H1 (cell line): Measurements from ENCODE around the gene RBM8A. TPM values are rescaled to one million over a fixed set of nuclear protein-coding genes. Genes with fewer than 3 reads are reported as not detected.

Experiments used
- CTCF ChIA-PET: fragments of 300-600 bp; sonication (Branson Sonifier 250); formaldehyde crosslinking; loops from one replicate; lab custom pipeline; 2021; ENCODE audit not compliant: partially characterized antibody; lab: Charles Lee
- POLR2A ChIA-PET: fragments of 300-600 bp; sonication (Branson Sonifier 250); formaldehyde crosslinking; loops from one replicate; lab custom pipeline; 2021; ENCODE audit warnings: inconsistent platforms; ENCODE audit not compliant: partially characterized antibody; lab: Charles Lee
- DNase-seq, 2 experiments: peaks; one replicate each; pipeline versions ENCODE4 v3.0.0 to v3.0.0-alpha.2; 2010 to 2022; ENCODE audit warnings: low spot score in 2 of 2, low read depth in 1 of 2, mixed read lengths in 1 of 2
- FAIRE-seq: peaks from 2 replicates; lab custom pipeline; 2011; peaks lifted over from hg19 to GRCh38; lab: Jason Lieb, UNC
- H2AFZ ChIP-seq: 2 replicates; pipeline ENCODE4 v1.8.1; 2012; ENCODE audit warnings: low read length, inconsistent platforms
- H2AK5ac ChIP-seq: 2 replicates; pipeline ENCODE4 v1.6.1; 2013; ENCODE audit warnings: low read depth, low read length
- H2BK120ac ChIP-seq: replicated peaks from 2 replicates; pipeline ENCODE3; 2013; ENCODE audit warnings: low read depth, low read length, inconsistent platforms
- H2BK12ac ChIP-seq: 2 replicates; pipeline ENCODE4 v1.6.1; 2013; ENCODE audit warnings: low read depth, low read length
- H2BK15ac ChIP-seq: 2 replicates; pipeline ENCODE4 v1.6.1; 2013; ENCODE audit warnings: low read length
- H2BK20ac ChIP-seq: 2 replicates; pipeline ENCODE4 v1.6.1; 2013; ENCODE audit warnings: low read length
- H2BK5ac ChIP-seq: 2 replicates; pipeline ENCODE4 v1.6.1; 2013; ENCODE audit warnings: low read depth, low read length
- H3K14ac ChIP-seq: 2 replicates; pipeline ENCODE4 v1.6.1; 2013; ENCODE audit warnings: inconsistent platforms; ENCODE audit not compliant: insufficient read length
- H3K18ac ChIP-seq: 2 replicates; pipeline ENCODE4 v1.6.1; 2013; ENCODE audit warnings: low read length; ENCODE audit errors: extremely low read depth
- H3K23ac ChIP-seq: 2 replicates; pipeline ENCODE4 v1.6.1; 2013; ENCODE audit warnings: inconsistent platforms; ENCODE audit not compliant: insufficient read length
- H3K23me2 ChIP-seq: 2 replicates; pipeline ENCODE4 v1.6.1; 2013; ENCODE audit warnings: low read depth, low read length
- H3K27ac ChIP-seq: 2 replicates; pipeline ENCODE4 v1.6.1; 2011; ENCODE audit warnings: low read depth, low read length, inconsistent platforms
- H3K27me3 ChIP-seq, 4 experiments: replicated peaks in 1 of 4; 1 replicate in 1 of 4; 2 replicates in 3 of 4; pipeline versions ENCODE4 v1.6.1 to v1.8.1; 2011 to 2013; ENCODE audit warnings: low read length in 3 of 4, mild to moderate bottlenecking in 3 of 4, inconsistent platforms in 2 of 4, mixed read lengths in 2 of 4, moderate library complexity in 1 of 4; ENCODE audit not compliant: control insufficient read depth in 3 of 4, insufficient read depth in 3 of 4; ENCODE audit errors: extremely low read depth in 1 of 4
- H3K36me3 ChIP-seq, 4 experiments: 2 replicates each; pipeline versions ENCODE4 v1.6.1 to v1.8.1; 2011 to 2013; ENCODE audit warnings: mild to moderate bottlenecking in 4 of 4, low read length in 3 of 4, moderate library complexity in 2 of 4, control low read depth in 1 of 4, inconsistent platforms in 1 of 4; ENCODE audit not compliant: insufficient read depth in 4 of 4, control insufficient read depth in 2 of 4
- H3K4ac ChIP-seq: replicated peaks from 2 replicates; pipeline ENCODE3; 2013; ENCODE audit warnings: low read length, low read depth, mixed read lengths, inconsistent platforms; ENCODE audit not compliant: insufficient read length
- H3K4me1 ChIP-seq, 4 experiments: replicated peaks in 1 of 4; 1 replicate in 1 of 4; 2 replicates in 3 of 4; pipeline versions ENCODE4 v1.6.1 to v1.8.1; 2011 to 2013; ENCODE audit warnings: low read length in 3 of 4, inconsistent platforms in 2 of 4, mixed read lengths in 1 of 4; ENCODE audit not compliant: insufficient read depth in 4 of 4, control insufficient read depth in 3 of 4
- H3K4me2 ChIP-seq, 2 experiments: 2 replicates each; pipeline versions ENCODE4 v1.6.1 to v1.8.1; 2011 to 2013; ENCODE audit warnings: low read depth in 2 of 2, low read length in 2 of 2, control low read depth in 1 of 2, inconsistent platforms in 1 of 2, mild to moderate bottlenecking in 1 of 2; ENCODE audit not compliant: insufficient read depth in 1 of 2
- H3K4me3 ChIP-seq, 4 experiments: fragments of 200-600, 300-600 bp in 1 of 4; sonication (generic), shearing (Covaris generic), sonication (Bioruptor Twin) in 1 of 4; 2 replicates each; pipeline versions ENCODE4 v1.5.1 to v1.8.1; 2011 to 2016; ENCODE audit warnings: low read length in 4 of 4, low read depth in 3 of 4, control low read depth in 2 of 4, inconsistent platforms in 2 of 4, mild to moderate bottlenecking in 2 of 4, mixed read lengths in 1 of 4, moderate library complexity in 1 of 4; ENCODE audit not compliant: insufficient read depth in 2 of 4; ENCODE audit errors: extremely low read depth in 1 of 4
- H3K56ac ChIP-seq: replicated peaks from 2 replicates; pipeline ENCODE3; 2013; ENCODE audit warnings: low read depth, mild to moderate bottlenecking, mixed read lengths, low read length, inconsistent platforms; ENCODE audit not compliant: insufficient read length
- H3K79me1 ChIP-seq: 2 replicates; pipeline ENCODE4 v1.6.1; 2013; ENCODE audit warnings: low read depth, low read length, control low read depth
- H3K79me2 ChIP-seq, 2 experiments: 2 replicates each; pipeline versions ENCODE4 v1.6.1 to v1.8.1; 2012 to 2013; ENCODE audit warnings: low read length in 2 of 2, mild to moderate bottlenecking in 2 of 2, inconsistent platforms in 1 of 2; ENCODE audit not compliant: insufficient read depth in 2 of 2, control insufficient read depth in 1 of 2
- H3K9ac ChIP-seq, 4 experiments: replicated peaks in 1 of 4; 1 replicate in 1 of 4; 2 replicates in 3 of 4; pipeline versions ENCODE4 v1.6.1 to v1.8.1; 2011 to 2013; ENCODE audit warnings: low read depth in 3 of 4, low read length in 3 of 4, control low read depth in 2 of 4, mild to moderate bottlenecking in 2 of 4, moderate library complexity in 2 of 4, inconsistent platforms in 1 of 4; ENCODE audit errors: extremely low read depth in 1 of 4
- H3K9me3 ChIP-seq, 2 experiments: 2 replicates each; pipeline versions ENCODE4 v1.6.1 to v1.8.1; 2012 to 2013; ENCODE audit warnings: mild to moderate bottlenecking in 2 of 2, moderate library complexity in 2 of 2, control low read depth in 1 of 2, inconsistent platforms in 1 of 2, low read depth in 1 of 2, low read length in 1 of 2, mixed read lengths in 1 of 2; ENCODE audit not compliant: insufficient read depth in 2 of 2
- H4K20me1 ChIP-seq, 2 experiments: replicated peaks in 1 of 2; 2 replicates each; pipeline versions ENCODE3 to v1.8.1; 2011 to 2013; ENCODE audit warnings: inconsistent platforms in 2 of 2, low read length in 2 of 2, mild to moderate bottlenecking in 1 of 2; ENCODE audit not compliant: insufficient read depth in 2 of 2, control insufficient read depth in 1 of 2
- H4K5ac ChIP-seq: 2 replicates; pipeline ENCODE4 v1.6.1; 2013; ENCODE audit warnings: low read length, low read depth, mixed read lengths, inconsistent platforms; ENCODE audit not compliant: insufficient read length
- H4K8ac ChIP-seq: 2 replicates; pipeline ENCODE4 v1.8.0; 2013; ENCODE audit warnings: mild to moderate bottlenecking, moderate library complexity, low read length, inconsistent platforms; ENCODE audit not compliant: insufficient read depth; ENCODE audit errors: extremely low read depth
- H4K91ac ChIP-seq: replicated peaks from 2 replicates; pipeline ENCODE3; 2013; ENCODE audit warnings: low read length, mixed read lengths, inconsistent platforms; ENCODE audit not compliant: insufficient read length
- CBX8 ChIP-seq: fragments of 300-800, 300-1000 bp; sonication (generic); IDR thresholded peaks from 2 replicates; pipeline ENCODE4 v1.7.1; 2016; ENCODE audit warnings: low read depth, low read length, borderline replicate concordance
- CEBPB ChIP-seq: IDR thresholded peaks from 2 replicates; pipeline ENCODE4 v1.6.1; 2012; ENCODE audit warnings: low read depth, low read length
- CHD2 ChIP-seq: IDR thresholded peaks from 2 replicates; pipeline ENCODE4 v1.6.1; 2012; ENCODE audit warnings: low read length, improper control_type of control experiment
- GABPA ChIP-seq: IDR thresholded peaks from 2 replicates; pipeline ENCODE4 v1.6.1; 2011; ENCODE audit warnings: mild to moderate bottlenecking, low read length, moderate library complexity, borderline replicate concordance; ENCODE audit not compliant: insufficient read depth
- HDAC2 ChIP-seq, 2 experiments: fragments of 300-600 bp in 1 of 2; sonication (generic) in 1 of 2; IDR thresholded peaks; 2 replicates each; pipeline ENCODE4 v1.6.1; 2011 to 2012; ENCODE audit warnings: low read depth in 2 of 2, low read length in 2 of 2, mild to moderate bottlenecking in 2 of 2, moderate library complexity in 2 of 2, borderline replicate concordance in 1 of 2, inconsistent platforms in 1 of 2
- NRF1 ChIP-seq: IDR thresholded peaks from 2 replicates; pipeline ENCODE4 v1.6.1; 2011; ENCODE audit warnings: mild to moderate bottlenecking, low read depth, low read length, improper control_type of control experiment
- POLR2AphosphoS5 ChIP-seq: IDR thresholded peaks from 2 replicates; pipeline ENCODE4 v1.6.1; 2011; ENCODE audit warnings: low read depth, low read length
- POU5F1 ChIP-seq: IDR thresholded peaks from 2 replicates; pipeline ENCODE4 v1.6.1; 2011; ENCODE audit warnings: low read depth, mild to moderate bottlenecking, low read length, moderate library complexity
- SAP30 ChIP-seq: fragments of 300-600 bp; sonication (generic); IDR thresholded peaks from 2 replicates; pipeline ENCODE4 v1.7.1; 2012; ENCODE audit warnings: low read length, moderate library complexity, mild to moderate bottlenecking, inconsistent platforms; ENCODE audit not compliant: insufficient read depth, insufficient replicate concordance
- TBP ChIP-seq: IDR thresholded peaks from 2 replicates; pipeline ENCODE4 v1.6.1; 2011; ENCODE audit warnings: low read depth, low read length, improper control_type of control experiment
- YY1 ChIP-seq: IDR thresholded peaks from 2 replicates; pipeline ENCODE4 v1.6.1; 2011; ENCODE audit warnings: low read depth, mild to moderate bottlenecking, low read length
- WGBS, 2 experiments: shearing (Covaris generic) in 1 of 2; methylation state at CpG; one replicate each; pipeline versions ENCODE4 v1.1.6 to v1.1.7; 2013 to 2015; ENCODE audit warnings: low lambda C conversion rate in 2 of 2, mixed read lengths in 2 of 2, inconsistent platforms in 1 of 2, low coverage in 1 of 2, missing lambda C conversion rate in 1 of 2; ENCODE audit not compliant: insufficient replicate concordance in 2 of 2, insufficient coverage in 1 of 2, insufficient read length in 1 of 2; ENCODE audit errors: extremely low coverage in 1 of 2, missing lambda C conversion rate in 1 of 2; 5-methylcytosine and 5-hydroxymethylcytosine counted together
- polyA plus RNA-seq, 7 experiments: library from polyadenylated mRNA; depleted of rRNA in 3 of 7; stranded (reverse) in 5 of 7; unstranded in 2 of 7; fragments of >200 nt in 5 of 7; fragments of 200-250 nt in 2 of 7; gene quantifications; 1 replicate in 5 of 7; 2 replicates in 1 of 7; 4 replicates in 1 of 7; pipeline versions ENCODE4 v1.2.1 to v1.2.3, GENCODE V29; 2011 to 2013; ENCODE audit warnings: missing spikeins in 2 of 7, mixed read lengths in 2 of 7
- total RNA-seq: library from RNA; stranded (reverse); fragmentation: NEBNext Ultra II Directional; extraction: Animal tissue kit (Norgen Biotek cat#: 25700); gene quantifications from 2 replicates; pipeline ENCODE4 v1.2.1, GENCODE V29; 2021
- TF ChIP-seq, protein P1 (sequence below): IDR thresholded peaks from 2 replicates; pipeline ENCODE4 v1.6.1; 2012; ENCODE audit warnings: low read length, inconsistent platforms

Gene RBM8A
- total and polyA plus RNA-seq, 2 of the 8 experiments (the other 6 are each of a cell fraction or from before 2014, with no cell fraction given): 125 to 216 TPM

- H3K18ac ChIP-seq: no peak overlapping the region
- no peaks in the 10 kb centered on the region for H3K36me3 ChIP-seq
- no peak overlapping the region for H2BK120ac ChIP-seq
- no peak overlapping the region for H3K4me2 ChIP-seq
- no peak overlapping the region for H2BK20ac ChIP-seq
- H3K23ac ChIP-seq: no peak overlapping the region
- H3K56ac ChIP-seq: no peak overlapping the region
- no peak overlapping the region for H3K27ac ChIP-seq
- H4K5ac ChIP-seq: no peak overlapping the region
- no peaks in the 10 kb centered on the region for H3K9me3 ChIP-seq
- no peak overlapping the region for H2AK5ac ChIP-seq
- H3K4ac ChIP-seq: no peak overlapping the region
- H2BK5ac ChIP-seq: no peak overlapping the region
- no peak overlapping the region for H3K9ac ChIP-seq
- no peak overlapping the region for H4K91ac ChIP-seq
- H3K4me3 ChIP-seq: no peak overlapping the region
- H3K14ac ChIP-seq: no peak overlapping the region
- TF ChIP-seq NRF1 (no peak), POLR2AphosphoS5 (no peak), SAP30 (no peak), GABPA (no peak), CEBPB (no peak), CBX8 (no peak), CHD2 (no peak), POU5F1 (no peak), HDAC2 (IDR thresholded peaks at IDR 0.05; ENCODE audit: borderline replicate concordance in 1 of 2, low read depth in 2 of 2, low read length in 2 of 2) (no peak), TBP (no peak), YY1 (no peak)
- TF ChIP-seq, protein P1, sequence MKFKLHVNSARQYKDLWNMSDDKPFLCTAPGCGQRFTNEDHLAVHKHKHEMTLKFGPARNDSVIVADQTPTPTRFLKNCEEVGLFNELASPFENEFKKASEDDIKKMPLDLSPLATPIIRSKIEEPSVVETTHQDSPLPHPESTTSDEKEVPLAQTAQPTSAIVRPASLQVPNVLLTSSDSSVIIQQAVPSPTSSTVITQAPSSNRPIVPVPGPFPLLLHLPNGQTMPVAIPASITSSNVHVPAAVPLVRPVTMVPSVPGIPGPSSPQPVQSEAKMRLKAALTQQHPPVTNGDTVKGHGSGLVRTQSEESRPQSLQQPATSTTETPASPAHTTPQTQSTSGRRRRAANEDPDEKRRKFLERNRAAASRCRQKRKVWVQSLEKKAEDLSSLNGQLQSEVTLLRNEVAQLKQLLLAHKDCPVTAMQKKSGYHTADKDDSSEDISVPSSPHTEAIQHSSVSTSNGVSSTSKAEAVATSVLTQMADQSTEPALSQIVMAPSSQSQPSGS: no peak
- POLR2A ChIA-PET: interaction anchor here (0.8 to 2.7 kb wide), 3 partner anchors 14 to 49 kb away, joined by 3 to 10 read pairs (median 6); partner anchors contain the start of genes PIAS3 and RBM8A
- peaks cover 0 to 9% (median 7%) of the 10 kb centered on the region in 4 experiments; a peak in 6 of 7 replicates for H3K27me3 ChIP-seq
- peaks cover 0 to 10% (median 6%) of the 10 kb centered on the region in 4 experiments; a peak in 5 of 7 replicates for H3K4me1 ChIP-seq
- no peaks in the 10 kb centered on the region for H4K20me1 ChIP-seq
- no peak overlapping the region for H4K8ac ChIP-seq
- no peak for DNase-seq
- H2BK15ac ChIP-seq: peak overlapping the region; percentile 75; the same call in 1 of the 2 replicates
- no peak overlapping the region for H2AFZ ChIP-seq
- H3K79me2 ChIP-seq: no peaks in the 10 kb centered on the region
- no peaks in the 10 kb centered on the region for H3K23me2 ChIP-seq
- CTCF ChIA-PET: interaction anchor here (4.0 to 6.5 kb wide), 2 partner anchors 14 to 32 kb away, joined by 30 to 62 read pairs; partner anchors contain the start of gene NUDT17
- 89% methylated on average over 6 of the region's 7 CpGs; no CpG with 5 or more reads in 1 of the 2 experiments for WGBS, 2 experiments
- no peak for FAIRE-seq
- no peaks in the 10 kb centered on the region for H3K79me1 ChIP-seq
- no peak overlapping the region for H2BK12ac ChIP-seq
Measured at GRCh38 chr1:145877923-145878486, 49.3 kb downstream of the RBM8A start.
